NK-92 treated with Interleukin-12 subunit alpha and Interleukin-12 subunit beta, amount 100 ng/mL, for 24 hours (cell line): ENCODE data around the gene DDX20.

Experiments
- DNase-seq: peaks from one replicate; lab custom pipeline; 2025; lab: John Stamatoyannopoulos, UW

The DDX20 gene

DNA sequence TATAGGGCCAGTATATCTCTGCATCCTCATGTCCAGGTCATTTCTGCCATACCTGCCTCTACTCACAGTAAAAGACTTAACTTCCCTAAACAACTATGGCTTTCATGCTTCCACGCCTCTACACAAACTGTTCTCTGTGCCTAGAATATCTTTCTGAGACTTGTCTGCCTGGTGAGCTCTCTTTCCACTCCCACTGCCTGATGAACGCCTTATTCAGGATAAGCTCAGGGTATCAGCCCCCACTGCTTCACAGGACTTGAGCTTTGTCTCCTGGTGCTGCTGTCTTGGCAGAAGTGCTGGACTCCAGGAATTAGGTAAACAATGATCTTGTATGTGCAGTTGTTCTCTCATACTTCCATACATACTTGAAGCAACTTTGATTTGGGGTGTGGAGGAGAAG, 4.8 kb upstream of the DDX20 start:
- DNase-seq = no peak

GRCh38 chr1:111751906-111752575, 3.7 kb upstream of the DDX20 start:
- DNase-seq = no peak

DNA sequence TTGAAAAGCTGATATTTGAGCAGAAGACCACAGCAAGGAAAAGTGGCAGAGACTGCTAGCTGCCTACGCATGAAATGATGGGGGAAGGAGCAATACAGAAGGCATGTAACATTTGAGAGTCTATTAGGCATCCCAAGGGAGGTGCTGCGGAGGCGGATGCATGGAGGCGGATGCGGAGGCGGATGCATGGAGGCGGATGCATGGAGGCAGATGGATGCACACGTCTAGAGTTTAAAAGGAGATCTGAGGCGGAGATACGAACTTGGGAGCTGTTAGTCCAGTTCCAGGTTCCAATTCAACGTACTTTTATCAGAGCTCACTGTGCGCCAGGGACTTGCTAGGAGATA, 744 bp upstream of the DDX20 start:
- no peak for DNase-seq

DNA sequence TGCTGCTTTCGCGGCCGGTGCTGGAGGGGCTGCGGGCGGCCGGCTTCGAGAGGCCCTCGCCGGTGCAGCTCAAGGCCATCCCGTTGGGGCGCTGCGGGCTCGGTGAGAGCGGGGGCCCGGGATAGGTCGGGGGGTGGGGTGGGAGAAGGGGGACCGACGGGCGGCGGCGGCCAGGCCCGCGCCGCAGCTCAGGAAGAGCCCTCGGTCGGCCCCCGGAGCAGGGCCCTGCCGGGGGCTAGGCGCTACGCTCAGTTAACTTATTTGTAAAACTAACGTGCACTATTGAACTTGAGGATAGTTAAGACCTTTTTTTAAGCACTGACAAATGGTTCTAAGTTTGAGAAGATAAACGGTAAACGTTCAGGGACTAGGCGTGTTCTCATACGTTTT, 418 bp downstream of the DDX20 start:
- no peak for DNase-seq

DNA sequence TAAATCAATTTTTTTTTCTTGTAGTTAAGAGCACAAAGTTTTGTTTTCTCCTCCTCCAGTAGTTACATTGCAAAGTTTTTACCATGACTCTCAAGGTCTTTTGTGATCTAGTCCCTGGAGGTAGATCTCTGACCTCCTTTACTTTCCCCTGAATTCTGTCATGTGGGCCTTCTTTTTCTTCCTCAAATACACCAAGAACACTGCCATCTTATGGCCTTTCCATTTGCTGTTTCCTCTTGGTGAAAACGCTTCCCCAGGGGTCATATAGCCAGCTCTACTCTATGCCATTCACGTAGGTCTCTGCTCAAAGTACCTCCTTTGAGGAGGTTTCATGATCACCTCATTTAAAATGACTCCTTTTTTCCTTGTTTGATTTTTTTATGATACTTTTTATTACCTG, 2.7 kb downstream of the DDX20 start:
- no peak for DNase-seq

DNA sequence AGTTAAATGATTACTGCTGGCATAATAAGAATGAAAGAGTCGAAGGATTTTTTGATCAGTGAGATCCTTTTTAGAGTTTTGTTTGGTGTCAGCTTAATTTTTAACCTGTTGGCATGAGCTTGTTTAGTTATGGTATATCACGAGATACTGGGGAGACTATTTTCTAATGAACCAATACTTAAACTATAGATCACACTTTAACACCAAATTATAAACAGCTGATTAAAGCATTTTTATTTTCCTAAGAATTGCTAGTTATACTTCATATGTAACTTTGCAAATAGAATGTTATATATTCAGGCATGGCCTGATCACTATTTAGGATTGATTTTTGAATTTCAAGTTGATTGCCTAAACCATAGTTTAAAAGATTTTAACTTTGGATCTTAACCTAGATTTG, 6.0 kb downstream of the DDX20 start:
- no peak for DNase-seq

DNA sequence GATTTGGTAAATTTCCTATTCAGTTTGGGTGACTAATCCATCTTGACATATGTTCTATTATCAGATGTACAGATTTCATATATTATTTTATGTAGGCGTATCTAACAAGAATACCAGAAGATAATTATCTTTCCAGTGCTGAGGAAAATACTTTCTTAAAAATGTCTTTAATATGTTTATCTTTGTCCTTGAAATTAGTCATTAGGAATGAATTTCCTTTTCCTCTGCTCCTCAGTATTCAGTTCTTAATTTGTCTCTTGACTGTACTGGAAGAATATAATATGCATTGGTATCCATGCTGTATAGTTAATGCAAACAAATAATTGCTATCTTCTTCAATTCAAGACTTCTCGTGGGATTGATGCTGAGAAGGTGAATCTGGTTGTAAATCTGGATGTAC, 6.6 kb downstream of the DDX20 start:
- DNase-seq = no peak

GRCh38 chr1:111768023-111768422, 12.3 kb downstream of the DDX20 start:
- DNase-seq = no peak

DNA sequence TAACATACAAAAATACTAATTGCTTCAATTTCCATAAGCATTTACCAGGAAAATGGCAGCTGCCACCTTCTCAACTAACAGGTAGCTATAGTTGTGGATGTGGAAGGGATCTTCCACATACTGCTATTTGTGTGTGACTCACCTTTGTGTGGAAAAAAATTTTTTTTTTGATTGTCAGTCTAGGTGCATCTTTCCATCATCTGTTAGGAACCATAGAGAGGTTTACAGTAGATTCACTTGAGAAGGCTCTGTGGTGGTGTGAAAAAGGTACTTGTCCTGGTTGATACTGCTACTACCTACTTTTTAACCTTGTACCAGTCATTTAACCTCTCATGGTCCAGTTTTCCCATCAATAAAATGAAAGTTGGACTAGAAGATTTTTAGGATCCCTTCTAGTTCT, 12.9 kb downstream of the DDX20 start:
- no peak for DNase-seq

DNA sequence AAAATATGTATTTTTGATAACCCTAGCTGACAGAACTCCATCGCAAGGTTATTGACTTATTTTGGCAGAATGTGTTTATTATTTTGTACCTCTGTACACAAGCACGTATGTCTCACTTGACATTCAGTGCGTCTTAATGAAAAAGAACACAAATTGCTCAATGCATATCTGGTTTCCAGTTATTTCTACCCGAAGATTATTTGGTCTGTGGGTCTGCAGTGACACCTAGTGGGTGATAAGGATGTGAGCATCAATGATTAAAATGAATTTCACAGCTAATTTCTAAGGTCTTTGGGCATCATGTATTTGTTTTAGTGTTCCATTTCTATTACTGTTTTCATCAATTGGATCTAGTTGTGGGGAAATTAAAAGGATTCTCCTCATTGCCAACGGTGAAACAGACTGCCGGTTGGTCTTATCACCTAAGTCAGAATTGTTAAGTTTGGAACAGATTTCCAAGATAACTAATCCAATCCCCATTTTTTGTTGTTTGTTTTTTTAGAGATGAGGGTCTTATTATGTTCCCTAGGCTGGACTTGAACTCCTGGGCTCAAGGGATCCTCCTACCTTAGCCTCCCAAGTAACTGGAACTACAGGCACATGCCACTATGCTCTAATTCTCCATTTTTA, 13.9 kb downstream of the DDX20 start:
- no peak for DNase-seq

DNA sequence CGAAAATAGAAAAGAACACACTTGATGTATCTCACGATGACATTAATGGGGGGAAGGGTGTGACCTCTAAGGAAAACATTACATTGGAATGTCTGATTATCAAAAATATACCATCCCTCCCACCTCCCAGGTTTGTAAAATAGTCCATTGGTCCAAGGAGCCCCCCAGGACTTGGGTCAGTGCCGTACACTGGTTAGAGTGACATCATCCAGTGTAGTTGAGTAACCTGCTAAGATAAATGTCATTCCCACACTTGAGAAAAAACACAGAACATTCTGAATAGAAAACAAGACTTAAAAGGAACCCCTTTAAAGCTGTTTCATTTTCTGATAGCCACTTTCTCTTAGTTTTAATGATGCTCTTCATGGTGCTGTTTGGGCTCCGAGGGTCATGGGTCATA, 15.2 kb downstream of the DDX20 start:
- no peak for DNase-seq

DNA sequence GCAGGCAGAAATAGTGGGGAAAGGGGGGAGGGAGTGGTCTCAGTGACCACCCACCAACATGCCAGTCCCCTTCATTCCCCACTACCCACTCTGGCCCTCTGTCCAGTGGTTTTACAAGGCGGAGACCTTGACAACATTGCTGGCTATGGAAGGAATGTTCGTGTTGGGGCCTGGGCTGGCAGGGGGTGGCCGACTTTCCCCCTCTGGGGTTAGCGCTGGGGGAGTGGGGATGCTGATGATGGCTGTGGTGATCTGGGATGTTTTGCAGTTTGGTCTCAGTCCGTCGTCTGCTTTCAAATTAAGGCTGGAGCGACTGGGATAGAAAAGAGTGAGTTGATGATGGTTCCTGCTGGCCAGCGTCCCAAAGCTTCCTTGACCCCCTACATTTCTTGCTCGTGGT, 20.3 kb downstream of the DDX20 start:
- DNase-seq = no peak

DNA sequence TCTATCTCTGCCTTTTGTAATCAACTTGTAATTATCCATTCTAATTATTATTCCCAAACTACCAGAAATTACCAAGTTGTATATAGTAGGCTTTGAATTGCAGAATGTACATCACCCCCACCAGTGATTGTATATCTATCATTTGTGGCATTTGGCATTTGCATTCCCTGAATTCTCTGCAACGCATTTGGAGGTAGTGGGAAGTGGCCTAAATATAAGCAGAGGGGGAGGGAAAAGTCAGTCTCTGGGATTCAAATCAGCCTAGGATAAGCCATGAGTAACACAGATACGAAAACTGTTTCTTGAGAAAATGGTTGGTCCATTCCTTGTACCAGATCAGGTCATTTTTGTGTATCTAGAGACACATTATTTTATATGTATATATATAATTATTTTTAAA, 20.7 kb downstream of the DDX20 start:
- no peak for DNase-seq

DNA sequence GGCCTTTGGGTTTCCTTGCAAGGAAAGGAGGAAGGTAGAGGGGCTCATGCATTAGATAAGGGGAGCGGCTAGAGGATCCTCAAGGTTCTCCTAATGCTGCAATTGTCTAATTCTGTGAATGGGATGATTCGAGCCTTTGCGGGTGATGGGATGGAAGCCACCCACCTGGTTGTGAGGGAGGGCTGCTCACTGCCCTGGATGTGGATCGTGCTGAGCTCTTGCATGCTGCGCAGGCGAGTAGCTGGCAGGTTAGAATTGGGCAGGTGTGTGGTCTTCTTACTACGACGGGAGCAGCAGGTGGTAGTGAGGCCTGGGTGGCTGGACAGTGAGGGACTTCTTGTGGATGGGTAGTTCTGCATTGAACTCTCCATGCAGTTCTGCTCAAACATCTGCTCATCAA, 21.2 kb downstream of the DDX20 start:
- DNase-seq = no peak

DNA sequence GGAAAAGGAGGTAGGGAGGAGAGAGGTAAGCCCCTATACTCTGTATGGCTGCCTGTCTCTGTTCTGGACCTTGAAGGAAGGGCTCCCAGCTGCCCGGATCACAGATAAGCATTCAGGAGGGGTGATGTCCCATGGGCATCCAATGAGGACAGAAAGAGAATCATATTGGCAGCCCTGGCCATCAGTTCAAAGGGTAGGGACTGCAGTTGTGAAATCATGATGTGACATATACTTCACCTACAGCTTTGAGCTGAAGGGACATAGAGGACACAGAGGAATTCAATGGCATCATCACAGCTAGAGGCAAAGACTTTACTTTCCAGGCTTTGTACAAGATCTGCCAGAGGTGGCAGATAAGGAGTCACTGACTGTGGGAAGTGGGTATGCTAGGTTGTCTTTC, 21.6 kb downstream of the DDX20 start:
- DNase-seq = no peak

GRCh38 chr1:111778066-111778465, 22.4 kb downstream of the DDX20 start:
- DNase-seq = no peak

DNA sequence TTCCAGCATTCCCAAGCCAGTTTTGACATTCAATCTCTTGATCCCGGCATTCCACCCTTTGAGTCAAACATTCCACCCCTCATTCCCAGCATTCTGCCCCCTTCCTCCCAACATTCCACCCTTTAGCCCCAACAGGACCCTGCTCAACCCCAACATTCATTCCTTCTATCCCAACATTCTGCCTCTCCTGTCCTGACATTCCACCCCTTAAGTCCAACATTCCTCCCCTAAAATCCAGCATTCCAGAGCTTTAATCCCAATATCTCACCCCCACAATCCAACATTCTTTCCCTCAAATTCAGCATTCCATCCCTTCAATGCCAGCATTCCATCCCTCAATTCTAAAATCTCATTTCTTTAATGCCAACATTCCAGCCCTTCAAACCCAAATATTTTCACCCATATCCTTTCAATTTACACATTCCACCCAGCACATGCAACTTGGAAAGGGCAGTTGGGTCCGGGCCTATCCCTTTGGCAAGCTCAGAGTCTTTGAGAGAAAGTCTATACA, 22.9 kb downstream of the DDX20 start:
- no peak for DNase-seq

GRCh38 chr1:111779546-111779945, 23.8 kb downstream of the DDX20 start:
- DNase-seq = no peak

DNA sequence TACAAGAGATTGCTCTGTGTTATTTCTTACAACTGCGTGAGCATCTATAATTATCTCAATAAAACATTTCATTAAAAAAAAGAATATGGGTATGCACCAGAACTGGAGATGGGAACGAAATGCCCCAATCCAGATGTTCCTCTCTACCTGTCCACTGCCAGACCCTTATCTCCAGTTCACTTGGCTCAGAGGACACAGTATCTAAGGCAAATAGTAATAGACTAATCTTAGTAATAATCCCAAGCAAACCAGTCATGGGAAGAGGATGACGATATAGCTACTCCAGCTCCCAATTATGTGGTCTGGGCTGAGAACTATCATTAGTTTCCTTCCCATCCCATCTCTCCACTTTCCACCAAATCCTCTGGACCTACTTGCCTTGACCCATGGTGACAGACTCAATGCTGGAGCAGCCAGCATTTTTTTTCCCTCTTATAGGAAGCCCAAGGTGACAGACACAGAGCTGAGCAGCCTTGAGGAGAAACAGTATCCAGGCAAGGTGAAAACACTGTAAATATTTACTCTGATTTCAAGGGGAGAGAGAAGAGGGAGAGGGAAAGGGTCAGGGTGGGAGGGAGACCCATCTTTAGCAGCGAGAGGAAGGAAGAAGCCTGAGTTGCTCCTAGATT, 28.7 kb downstream of the DDX20 start:
- no peak for DNase-seq

GRCh38 chr1:111786669-111787207, 31.0 kb downstream of the DDX20 start:
- DNase-seq = no peak

DNA sequence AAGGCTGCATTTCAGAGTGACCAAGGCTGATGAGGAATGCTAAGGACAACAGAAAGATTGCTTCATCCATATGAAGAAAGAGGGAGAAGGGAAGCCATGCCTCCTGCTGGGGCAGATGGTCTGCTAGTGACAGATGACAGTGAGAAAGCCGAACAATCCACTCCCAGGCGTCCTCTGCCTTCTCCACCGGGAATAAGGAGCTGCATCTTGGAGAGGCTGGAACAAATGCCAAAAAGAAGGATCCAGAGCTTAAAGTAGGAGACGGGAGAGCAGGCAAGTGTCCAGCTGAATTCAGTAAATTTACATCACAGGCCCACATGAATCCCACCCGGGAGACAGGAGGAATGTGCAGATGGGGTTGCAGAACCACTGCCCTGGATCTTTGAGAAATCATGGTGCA, 33.4 kb downstream of the DDX20 start:
- no peak for DNase-seq

- no peak for DNase-seq
These were observed 34.1 kb downstream of the DDX20 start for GRCh38 chr1:111789666-111790316.

- no peak for DNase-seq
These were observed 36.1 kb downstream of the DDX20 start for GRCh38 chr1:111791776-111792175.
